Dedifferentiated amniotic fluid mesenchymal stem cell (primary cell): Measurements from ENCODE around the gene ATP8A2.

Source experiments
- DNase-seq: peaks from one replicate; pipeline ENCODE4 v3.0.0-alpha.2; 2016; ENCODE audit errors: extremely low spot score

ATP8A2 gene

DNA sequence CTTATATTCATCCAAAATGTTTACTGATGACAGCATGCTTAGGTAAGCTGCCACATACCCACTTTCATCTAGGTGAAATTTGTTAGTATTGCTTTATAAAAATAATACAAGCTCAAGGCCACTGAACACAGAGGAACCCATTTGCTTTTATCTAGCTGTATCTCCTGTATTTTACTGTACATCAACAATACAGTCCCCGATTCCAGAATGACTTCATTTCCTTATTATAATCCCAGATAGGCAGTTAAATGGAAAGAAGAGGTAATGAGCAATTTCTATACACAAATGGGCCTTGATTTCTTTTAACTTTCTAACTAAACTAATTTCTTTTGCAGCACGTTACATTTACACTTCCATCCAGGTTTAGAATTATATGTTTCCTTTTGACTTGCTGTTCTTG is 593.8 kb downstream of the ATP8A2 start:
- DNase-seq, result no peak

DNA sequence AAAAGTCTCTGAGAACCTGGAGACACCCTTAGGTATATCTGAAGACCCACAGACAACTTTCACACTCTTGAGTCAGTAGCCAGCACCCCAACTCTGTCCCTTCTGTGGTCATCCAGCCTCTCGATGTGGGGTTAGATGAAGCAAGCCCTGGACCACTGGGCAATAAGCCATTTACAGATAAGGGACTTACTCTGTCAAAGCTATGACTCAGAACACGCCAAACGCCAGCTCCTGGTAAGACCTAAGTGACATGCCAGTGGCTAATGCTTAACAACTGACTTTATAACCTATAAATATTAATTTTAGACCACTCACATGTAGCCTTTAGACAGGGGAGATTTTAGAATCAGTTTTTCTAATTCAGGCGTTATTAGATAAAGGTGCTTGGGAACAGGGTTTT is 594.3 kb downstream of the ATP8A2 start:
- no peak for DNase-seq

DNA sequence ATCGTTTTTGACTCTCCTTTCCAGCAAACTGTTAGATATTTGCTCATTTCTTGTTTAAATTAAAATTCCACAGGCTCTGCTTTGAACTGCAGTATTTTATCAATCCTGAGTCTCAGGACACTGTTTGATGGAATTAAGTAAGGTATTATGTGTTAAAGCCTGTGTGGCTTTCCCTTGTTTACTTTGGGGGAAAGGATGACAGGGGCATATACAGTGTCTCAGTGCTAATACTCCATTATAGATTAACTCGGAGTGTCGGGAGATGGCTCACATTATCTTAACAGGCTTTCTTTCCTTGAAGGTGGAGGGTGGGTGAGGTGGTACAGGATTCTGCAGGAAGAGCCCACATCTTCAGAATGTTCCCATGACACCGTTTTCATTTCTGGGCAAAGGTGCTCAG is 595.4 kb downstream of the ATP8A2 start:
- DNase-seq, result no peak

DNA sequence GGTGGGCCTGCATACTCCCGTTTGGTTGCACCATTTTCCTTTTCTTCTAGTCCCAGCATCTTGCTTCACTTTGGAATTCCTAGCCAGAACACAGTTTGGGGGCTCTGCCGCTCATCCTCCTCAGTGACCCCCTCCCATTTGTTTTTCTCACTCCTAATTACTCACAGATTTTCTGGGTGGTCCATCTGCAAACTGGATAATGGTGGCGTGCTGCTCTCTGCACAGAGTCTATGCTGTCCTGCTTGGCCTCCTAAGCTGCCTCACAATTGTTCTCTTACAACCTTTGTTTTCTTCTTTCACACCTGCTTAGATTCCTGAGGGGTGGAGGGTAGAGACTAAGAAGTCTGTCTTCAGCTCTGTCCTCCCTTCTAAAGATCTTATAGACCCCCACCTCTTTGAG is 599.3 kb downstream of the ATP8A2 start:
- DNase-seq, result no peak

DNA sequence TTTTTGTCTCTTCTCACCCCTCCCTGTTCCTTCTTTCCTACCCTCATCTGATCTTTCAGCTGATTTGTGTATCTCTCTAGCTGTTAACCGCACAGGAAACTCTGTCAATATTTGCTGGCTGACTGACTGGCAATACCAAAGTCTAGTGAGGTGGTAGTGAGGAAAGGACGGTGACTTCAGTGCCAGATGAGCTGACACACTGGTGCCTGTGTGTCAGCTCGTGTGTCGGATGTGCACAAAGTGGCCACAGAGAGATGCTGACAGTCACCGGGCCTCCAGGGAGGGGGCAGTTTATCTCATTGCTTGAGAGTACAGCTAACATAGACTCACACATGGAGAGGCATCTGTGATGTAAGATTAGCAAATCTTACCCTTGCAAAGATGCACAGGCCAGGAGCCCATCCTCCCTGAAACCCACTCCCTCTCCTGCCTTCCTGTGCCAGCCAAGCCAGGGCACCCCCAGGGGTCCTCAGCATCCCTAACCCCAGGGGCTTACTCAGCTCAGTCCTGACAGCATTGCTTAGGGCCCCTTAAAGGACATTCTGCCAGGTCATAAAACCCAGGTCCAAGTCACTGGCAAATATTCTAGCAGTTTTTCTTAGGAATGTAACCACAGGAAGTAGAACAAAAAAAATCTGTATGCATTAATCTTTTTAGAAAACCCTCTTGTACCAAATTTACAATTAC is 599.8 kb downstream of the ATP8A2 start:
- DNase-seq, result no peak

DNA sequence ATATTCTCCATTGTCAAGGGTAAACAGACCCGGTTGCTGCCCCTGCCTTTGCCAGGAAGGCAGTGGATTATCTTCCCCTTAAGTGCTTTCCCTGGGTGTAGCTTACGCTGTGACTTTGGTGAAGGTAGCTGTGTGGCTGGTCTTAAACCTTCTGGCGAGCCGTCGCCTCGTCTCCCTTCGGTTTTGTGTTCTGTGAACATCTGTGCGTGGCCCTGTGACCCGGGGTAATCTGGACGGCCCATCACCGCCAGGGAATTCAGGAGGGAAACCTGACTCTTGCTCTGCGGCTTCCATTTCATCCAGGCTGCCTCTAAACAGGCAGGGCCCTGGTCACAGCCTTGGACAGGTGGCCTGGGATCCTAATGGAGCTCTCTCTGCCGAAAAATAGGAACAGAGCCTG is 601.3 kb downstream of the ATP8A2 start:
- no peak for DNase-seq

DNA sequence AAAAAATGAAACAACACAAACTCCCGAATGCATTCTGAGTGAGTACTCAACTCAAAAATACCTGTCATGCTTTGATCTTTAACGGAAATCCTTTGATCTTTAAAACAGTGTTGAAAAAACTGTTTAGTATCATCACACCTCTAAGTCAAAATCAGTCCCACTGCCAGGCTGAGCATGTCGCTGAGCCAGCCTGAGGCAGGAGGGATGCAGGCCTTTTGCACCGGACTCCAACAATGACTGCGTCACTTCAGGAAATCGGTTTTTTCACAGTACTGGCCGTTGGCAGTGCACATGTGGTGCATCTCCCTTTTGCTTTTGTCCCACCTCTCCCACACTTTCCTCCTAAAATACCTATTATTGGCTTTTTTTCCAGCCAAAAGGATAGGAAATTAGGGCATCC is 601.8 kb downstream of the ATP8A2 start:
- no peak for DNase-seq

DNA sequence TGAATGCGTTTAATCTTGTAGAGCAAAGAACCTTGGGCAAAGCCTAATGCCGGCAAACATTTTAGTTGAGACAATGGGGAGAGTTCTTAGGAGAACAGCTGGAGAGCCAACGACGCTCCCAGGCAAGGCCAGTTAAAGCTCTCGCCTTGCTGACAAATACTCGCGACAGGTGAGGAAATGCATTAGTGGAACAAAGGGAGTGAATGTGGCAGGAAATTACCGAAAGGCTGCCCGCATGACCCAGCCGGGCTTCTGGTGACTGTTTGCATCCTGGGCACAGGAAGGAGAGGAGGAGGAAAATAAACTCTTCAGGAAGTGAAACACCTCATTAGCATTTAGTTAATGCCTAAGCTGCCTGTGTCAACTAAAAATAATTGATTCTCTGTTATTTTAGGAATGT is 605.4 kb downstream of the ATP8A2 start:
- no peak for DNase-seq

DNA sequence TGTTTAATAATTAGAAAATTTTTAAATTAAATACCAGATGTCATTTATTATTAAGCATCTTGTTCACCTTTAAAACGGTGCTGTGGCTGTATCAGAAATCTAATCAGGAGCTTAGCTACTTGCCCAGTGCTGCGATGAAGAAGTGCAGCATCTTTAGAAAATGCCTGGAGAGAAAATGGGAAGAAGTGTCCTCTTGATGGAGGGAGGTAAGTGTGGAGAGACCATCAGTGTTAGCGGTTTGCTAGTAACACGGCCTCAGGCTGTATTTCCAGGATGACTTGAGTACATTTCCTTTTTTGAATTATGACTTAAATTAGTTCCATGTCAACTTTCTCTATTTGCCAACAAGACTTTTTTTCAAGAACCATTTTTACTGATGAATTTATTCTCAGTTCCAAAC is 605.9 kb downstream of the ATP8A2 start:
- DNase-seq, result no peak

DNA sequence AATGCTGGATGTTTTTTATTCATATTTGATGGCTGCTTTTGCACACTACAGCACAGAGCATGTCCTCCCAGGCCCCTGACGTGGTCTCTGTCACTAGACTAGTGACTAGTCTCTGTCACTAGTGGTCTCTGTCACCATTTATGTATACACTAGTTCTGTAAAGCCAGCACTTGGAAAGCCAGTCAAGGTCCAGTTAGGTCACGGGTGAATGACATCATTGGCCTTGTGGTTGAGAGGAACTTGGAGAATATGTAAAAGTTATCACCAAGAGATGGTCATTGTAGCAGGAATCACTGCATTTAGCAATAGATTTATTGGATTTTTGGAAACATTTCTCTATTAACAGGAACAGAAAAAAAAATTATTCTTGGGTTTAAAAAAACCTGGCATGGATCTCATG is 607.2 kb downstream of the ATP8A2 start:
- no peak for DNase-seq

DNA sequence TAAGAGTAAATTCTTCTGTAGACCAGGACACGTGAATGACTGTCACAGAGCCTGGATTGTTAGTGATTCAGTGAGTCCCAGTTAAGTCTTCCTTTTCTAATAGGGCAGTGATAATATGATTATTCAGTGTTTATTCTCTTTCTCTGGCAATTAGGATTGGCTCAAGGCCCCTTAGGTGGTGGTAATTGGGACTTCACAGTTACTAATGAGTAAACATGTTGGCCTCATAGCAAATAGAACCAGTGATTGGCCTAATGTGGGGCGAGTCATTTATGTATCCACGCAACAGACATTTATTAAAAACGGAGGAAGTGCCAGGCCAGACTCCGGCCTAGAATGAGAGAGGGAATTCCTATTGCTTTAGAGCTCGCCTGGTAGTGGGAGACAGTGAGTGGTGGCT is 607.6 kb downstream of the ATP8A2 start:
- no peak for DNase-seq

DNA sequence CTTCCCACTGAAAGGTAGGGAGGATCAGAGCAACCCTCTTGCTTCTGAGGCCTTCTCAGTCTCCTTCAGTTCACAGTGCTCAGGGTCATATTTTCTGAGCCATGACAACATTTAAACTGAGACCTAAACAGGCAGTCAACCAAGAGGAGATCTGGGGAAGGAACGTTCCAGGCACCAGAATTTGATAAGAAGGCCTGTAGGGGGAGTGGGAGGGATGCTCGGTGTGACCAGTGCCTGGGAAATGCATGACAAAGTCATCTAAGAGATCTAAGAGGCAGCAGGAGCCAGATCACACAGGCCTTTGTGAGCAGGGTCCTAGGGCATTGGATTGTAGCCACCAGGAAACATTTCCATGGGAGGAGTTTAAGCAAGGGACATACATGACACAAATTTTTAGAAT is 608.5 kb downstream of the ATP8A2 start:
- DNase-seq, result no peak

DNA sequence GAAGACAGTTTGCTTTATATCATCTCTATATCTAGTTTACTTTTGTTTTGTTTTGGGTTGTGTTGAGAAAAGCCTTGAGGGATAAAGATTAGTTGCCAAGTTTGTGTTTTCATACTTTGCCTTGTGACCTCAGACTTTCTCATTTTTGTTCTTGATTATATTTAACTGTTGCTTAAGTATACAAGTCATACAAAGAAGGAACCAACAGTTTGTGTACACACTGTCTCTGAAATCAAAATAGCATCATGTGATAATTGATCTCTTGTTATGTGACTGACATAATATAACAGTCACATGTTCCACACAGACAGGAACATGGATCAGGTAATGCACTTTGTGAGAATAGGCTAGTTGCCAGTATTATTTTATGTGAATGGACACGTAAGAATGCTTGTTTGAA is 609.3 kb downstream of the ATP8A2 start:
- DNase-seq, result no peak

DNA sequence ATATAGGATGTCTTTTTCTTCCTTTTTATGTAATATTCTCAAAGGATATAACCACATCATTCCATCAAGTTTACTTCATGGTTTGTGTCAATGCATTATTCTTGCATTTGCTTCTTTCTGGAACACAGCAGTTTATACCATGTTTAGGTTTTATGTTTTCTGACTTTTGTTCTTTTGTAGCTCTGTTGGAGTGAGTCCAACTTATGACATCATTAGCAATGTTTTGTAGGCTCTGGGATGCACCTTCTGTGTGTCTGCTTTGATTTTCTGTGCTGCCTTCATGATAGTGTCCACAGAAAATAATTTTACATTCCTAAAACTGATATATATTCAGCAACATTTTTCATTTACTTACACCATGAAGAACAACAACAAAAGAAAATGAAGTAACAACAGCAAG is 611.1 kb downstream of the ATP8A2 start:
- no peak for DNase-seq

DNA sequence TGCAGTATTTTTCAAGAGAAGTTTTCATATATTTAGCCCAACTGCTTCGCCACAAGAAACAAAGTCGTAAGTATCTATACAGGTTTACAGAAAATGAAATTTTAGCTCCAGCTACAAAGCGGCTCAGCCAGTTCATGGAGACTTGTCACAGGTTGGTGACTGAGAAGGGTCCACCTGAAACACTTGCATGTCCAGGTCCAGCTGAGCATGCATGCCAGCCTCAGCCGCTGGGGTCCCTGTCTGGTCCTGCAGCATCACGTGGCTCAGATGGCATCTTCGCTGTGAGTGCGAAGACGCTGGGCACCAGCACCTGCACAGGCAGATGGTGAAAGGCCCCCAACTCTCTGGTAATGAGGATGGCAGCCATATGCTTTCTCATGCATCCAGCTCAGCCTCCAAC is 616.2 kb downstream of the ATP8A2 start:
- no peak for DNase-seq

DNA sequence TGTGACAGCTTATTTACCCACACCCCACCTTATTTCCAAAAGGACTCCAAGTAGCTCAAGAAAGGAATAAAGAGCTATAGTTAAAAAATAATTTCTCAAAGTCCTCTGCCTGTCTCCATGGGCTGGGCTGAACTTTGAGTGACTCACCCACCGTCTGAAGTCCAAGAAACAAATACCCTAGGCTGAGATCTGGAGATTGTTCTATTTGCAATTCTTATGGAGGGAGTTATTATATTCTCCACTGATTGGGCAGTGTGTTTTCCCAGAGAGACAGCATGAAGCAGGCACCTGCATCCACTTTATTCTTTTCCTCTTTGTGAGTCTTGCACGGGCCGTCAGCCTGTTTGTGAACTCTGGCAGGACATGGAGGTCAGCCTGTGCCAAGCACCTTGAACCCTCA is 616.9 kb downstream of the ATP8A2 start:
- no peak for DNase-seq

DNA sequence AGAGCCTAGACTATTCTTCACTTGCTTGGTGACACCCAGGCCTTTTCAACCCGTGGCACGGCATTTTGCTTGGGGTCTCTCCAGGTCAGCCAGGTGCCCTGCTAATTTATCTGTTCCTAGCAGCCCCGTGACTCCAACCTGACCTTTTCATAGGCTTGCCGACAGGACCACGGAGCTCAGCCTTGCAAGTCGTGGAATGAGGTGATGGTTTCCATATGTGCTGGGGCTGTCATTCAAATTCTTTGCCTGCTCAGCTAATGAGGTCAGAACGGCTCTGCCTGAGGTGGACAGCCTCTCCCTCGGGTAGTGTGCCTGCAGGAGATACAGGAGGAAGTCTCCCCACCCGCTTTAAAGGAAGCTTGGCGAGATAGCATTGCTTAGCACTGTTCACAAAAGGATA is 619.0 kb downstream of the ATP8A2 start:
- DNase-seq, result peak; percentile 41

DNA sequence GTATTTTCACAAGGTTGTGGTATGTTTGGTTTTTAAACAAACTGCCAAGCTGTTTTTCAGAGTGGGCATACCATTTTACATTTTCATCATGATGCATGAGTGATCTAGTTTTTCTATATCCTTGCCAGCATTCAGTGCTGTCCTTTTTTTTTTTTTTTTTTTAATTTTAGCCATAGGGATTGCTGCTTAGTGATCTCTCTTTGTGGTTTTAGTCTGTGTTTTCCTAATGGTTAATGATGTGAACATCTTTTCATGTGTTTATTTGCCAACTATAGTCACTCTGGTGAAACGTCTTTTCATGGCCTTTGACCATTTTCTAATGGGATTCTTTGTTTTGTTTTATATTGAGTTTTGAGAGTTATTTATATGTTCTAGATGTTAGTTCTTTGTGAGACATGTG is 620.3 kb downstream of the ATP8A2 start:
- DNase-seq, result no peak

DNA sequence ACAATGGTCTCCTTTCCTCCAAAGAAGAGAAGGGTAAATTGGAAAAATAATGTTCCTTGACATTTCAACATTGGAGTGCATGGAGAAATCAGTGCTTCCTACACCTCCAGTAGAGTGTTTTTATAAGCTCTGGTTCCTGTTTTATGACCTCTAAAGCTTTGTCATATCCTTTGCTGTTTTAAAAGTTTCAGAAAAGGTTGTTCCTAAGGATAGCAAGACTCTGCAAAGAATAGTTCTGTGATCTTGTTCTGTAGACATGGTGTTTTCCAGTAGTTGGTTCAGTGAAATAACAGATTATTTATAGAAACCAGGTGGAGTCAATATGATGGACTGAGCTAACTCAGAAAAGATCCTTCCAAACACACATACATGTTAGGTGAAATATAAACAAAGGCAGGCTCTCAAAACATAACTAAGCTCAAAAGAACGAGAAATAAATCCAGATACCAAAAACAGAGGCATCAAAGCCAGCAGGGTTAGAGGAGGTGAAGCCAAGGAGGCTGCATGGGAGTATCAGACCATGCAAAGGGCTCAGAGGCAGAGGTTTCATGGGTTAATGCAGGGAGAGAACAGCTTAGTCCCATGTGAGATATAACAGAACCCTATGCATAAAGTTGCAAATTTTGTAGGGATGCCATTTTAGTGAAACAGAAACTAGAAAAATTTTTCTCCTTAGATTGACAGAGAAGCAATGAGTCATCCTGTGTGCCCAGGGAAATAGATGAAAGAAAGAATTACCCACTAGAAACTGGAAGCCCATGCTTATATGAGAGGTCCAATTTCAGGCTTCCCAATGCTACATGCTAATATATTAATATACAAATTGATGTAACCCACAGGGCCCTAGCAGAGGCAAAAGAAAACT is 635.7 kb downstream of the ATP8A2 start:
- DNase-seq, result peak; percentile 40

DNA sequence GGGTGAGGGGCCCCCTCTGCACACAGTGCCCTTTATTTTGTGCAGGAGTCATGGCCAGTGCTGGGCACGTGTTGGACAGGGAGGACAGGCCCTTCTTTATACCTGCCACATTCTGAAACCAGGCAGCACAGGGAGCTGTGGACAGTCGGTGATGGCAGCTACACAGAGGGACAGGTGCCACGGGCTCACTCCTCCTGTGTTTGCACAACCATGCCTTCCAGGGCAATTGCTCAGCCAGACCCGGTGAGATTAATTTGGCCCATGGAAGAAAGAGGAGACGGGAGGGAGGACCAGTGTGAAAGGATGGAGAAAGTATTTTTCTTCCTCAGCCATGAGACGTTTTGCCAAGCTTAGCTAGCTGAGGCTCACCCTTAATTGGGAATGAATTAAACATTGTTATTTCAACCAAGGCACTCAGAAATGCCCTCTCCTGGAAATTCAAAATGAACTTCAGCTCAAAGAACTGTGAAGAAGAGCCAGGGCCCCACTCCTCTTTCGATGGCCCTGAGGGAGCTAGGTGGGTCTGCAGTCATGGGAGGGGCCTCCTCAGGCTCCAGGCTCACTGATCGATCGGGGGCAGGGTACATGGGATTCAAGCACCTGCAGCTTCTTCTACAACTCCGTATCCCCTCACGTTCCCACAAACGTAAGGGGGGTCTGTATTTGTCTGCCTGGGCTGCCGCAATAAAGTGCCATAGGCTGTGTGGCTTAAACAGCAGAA is 638.9 kb downstream of the ATP8A2 start:
- DNase-seq, result no peak

DNA sequence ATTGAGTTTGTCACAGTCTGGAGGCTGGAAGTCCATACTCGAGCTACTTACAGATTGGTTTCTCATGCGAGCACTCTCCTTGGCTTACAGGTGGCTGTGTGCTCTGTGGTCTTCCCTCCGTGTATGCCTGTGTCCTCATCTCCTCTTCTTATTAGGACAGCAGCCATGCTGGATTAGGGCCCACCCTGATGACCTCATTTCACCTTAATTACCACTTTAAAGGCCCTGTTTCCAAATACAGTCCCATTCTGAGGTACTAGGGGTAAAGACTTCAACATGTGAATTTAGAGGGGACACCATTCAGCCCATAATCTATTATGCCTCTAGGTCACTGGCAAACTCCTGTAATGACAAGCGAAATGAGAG is 639.4 kb downstream of the ATP8A2 start:
- DNase-seq, result no peak

DNA sequence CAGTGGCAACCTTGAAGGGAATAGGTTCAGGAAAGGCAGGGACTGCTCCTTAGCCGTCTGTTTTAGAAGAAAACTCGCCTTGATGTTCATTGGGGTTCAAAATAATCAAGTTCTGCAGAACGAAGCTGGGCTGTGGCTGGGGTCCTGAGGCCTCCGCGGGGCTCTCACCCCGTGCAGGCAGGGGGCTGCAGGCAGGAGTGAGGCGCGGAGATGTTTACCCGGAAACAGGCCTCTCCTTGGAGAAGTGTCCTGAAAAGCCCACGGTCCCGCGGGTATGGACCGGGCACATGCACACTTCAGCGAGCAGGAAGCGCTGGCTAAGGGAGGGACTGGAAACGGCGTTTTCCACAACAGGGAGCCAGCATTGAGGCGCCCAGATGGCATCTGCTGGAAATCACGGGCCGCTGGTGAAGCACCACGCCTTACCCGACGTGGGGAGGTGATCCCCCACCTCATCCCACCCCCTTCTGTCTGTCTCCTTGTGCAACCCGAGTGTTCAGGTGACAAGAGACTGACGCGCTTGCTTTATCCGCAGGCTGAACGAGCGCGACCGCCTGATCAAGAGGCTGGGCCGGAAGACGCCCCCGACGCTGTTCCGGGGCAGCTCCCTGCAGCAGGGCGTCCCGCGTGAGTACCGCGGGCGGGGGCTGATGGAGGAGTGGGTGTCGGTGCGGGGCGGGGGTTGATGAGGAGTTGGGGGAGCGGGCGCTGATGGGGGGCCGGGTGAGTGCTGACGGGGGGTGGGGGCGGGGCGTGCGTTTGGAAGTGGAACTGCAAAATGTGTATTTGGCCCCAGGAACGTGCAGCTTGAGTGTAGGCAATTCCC is 640.4 kb downstream of the ATP8A2 start:
- no peak for DNase-seq
